Right lobe of liver (tissue), 6 donors: ENCODE data around the gene BANK1. TPM values are rescaled to one million over a fixed set of nuclear protein-coding genes. Genes with fewer than 3 reads are reported as not detected.

Experiments used
- ATAC-seq, 4 donors: fragments of 200-7000 bp; cut with Tn5 transposase; one replicate each; pipeline ENCODE4 v1.9.1; 2020; ENCODE audit warnings: mild to moderate bottlenecking in 4 of 4, moderate library complexity in 4 of 4
- DNase-seq, 3 donors: peaks; one replicate each; pipeline ENCODE4 v3.0.0-alpha.2; 2020
- H3K27ac ChIP-seq, 3 donors: fragments of 200-600 bp; one replicate each; pipeline ENCODE4 v1.8.0; 2022
- H3K27me3 ChIP-seq, 2 donors: fragments of 200-600 bp; one replicate each; pipeline ENCODE4 v1.8.0; 2022
- H3K36me3 ChIP-seq, 4 donors: fragments of 200-600 bp; sonication (generic) in 1 of 4; one replicate each; pipeline versions ENCODE4 v1.5.1 to v1.8.0; 2017 to 2022; ENCODE audit warnings: control low read depth in 1 of 4
- H3K4me1 ChIP-seq, 4 donors: fragments of 200-600 bp; sonication (generic) in 1 of 4; one replicate each; pipeline versions ENCODE4 v1.5.1 to v1.8.0; 2017 to 2022; ENCODE audit warnings: control low read depth in 1 of 4
- H3K4me3 ChIP-seq, 3 donors: fragments of 200-600 bp; one replicate each; pipeline ENCODE4 v1.8.0; 2022
- H3K9me3 ChIP-seq, 4 donors: fragments of 200-600 bp; sonication (generic) in 1 of 4; one replicate each; pipeline versions ENCODE4 v1.5.1 to v1.8.0; 2017 to 2022; ENCODE audit warnings: control low read depth in 1 of 4
- CTCF ChIP-seq, 4 donors: fragments of 200-600 bp in 3 of 4; fragments of 450-650 bp in 1 of 4; IDR thresholded peaks; one replicate each; pipeline versions ENCODE4 v1.5.1 to v1.8.0; 2016 to 2022; ENCODE audit warnings: antibody characterized with exemption in 4 of 4, mild to moderate bottlenecking in 2 of 4
- POLR2A ChIP-seq: fragments of 450-650 bp; IDR thresholded peaks from one replicate; pipeline ENCODE4 v1.6.1; 2017; ENCODE audit warnings: antibody characterized with exemption, mild to moderate bottlenecking
- WGBS: methylation state at CpG from one replicate; pipeline ENCODE4 v1.1.6; 2018; ENCODE audit warnings: low coverage, low lambda C conversion rate; ENCODE audit not compliant: insufficient coverage; ENCODE audit errors: missing lambda C conversion rate; 5-methylcytosine and 5-hydroxymethylcytosine counted together
- intact Hi-C, 2 donors: fragments of 100-400 bp; cut with DNase I; formaldehyde crosslinking; loops; one replicate each; pipeline versions ENCODE4 v1.11.2 to v1.14.1; 2022
- total RNA-seq, 6 experiments: library from RNA; depleted of rRNA in 2 of 6; stranded (reverse); fragments of >200 nt in 2 of 6; fragmentation: NEBNext Ultra II Directional in 3 of 6; extraction: Animal tissue kit (Norgen Biotek cat#: 25700) in 3 of 6; gene quantifications; one replicate each; pipeline versions ENCODE4 v1.1.0 to v1.2.4, GENCODE V29; 2016 to 2023
- donor health status: DM: no; HTN: yes; CAD: no.
- donor health status: DM: no; HTN: no; CAD: no.
- donor health status: DM: no; HTN: no; CAD: no.
- donor health status: DM: no; HTN: yes; CAD: no.
- donor health status: DM: no; HTN: yes; CAD: no.

BANK1 gene
- total RNA-seq, 6 experiments from 2014 or later: 0.06 to 0.84 (median 0.27) TPM; not detected in 2

DNA sequence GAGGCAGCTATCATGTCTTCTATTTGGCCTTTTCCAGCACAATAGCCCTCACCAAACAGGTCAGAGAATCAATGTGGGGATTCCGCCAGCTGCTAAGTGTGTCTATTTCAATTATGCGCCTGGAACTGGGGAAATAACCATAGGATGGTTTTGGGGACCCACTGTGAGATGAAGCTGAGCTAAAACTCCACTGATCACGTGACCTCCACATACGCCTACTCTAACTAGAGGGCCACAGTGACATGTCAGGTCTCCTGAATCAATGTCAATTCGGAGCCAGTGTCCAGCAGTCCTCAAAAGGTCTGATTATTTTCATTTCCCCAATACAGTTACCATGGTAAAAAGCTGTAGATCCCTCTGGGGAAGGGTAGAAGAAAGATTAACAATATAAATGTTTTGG is 10.2 kb upstream of the BANK1 start:
- no peak overlapping the region for H3K4me3 ChIP-seq
- no peaks in the 10 kb centered on the region for H3K27me3 ChIP-seq
- WGBS: 65% methylated on average over 4 of the region's 5 CpGs
- H3K27ac ChIP-seq: no peak overlapping the region
- H3K4me1 ChIP-seq: no peaks in the 10 kb centered on the region
- intact Hi-C loops: no loop called here
- H3K36me3 ChIP-seq: no peaks in the 10 kb centered on the region
- TF ChIP-seq CTCF (IDR thresholded peaks at IDR 0.05) (no peak), POLR2A (no peak)
- ATAC-seq (no peak), DNase-seq (no peak)
- no peaks in the 10 kb centered on the region for H3K9me3 ChIP-seq

DNA sequence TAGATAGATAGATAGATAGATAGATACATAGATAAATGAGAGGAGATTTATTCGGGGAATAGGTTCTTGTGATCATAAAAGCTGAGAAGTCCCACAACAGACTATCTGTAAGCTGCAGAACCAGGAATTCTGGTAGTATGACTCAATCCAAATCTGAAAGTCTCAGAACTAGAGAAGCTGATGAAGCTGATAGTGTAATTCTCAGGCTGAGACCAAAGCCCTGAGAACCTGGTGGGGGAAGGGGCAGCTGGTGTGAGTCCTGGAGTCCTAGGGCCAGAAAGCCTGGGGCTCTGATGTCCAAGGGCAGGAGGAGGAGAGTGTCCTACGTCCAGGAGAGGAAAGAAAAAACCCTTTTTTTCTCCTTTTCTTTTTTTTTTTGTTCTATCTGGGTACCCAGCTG is 8.0 kb upstream of the BANK1 start:
- Histone ChIP-seq H3K4me1 (no peaks in the 10 kb centered on the region), H3K36me3 (no peaks in the 10 kb centered on the region), H3K4me3 (no peak overlapping the region), H3K9me3 (no peaks in the 10 kb centered on the region), H3K27ac (no peak overlapping the region), H3K27me3 (no peaks in the 10 kb centered on the region)
- ATAC-seq (no peak), DNase-seq (no peak)
- intact Hi-C loops: no loop called here
- TF ChIP-seq CTCF (IDR thresholded peaks at IDR 0.05) (no peak), POLR2A (no peak)
- 42% methylated on average over 2 of the region's 2 CpGs for WGBS

- DNase-seq (no peak), ATAC-seq (no peak)
- H3K36me3 ChIP-seq: no peaks in the 10 kb centered on the region
- H3K4me1 ChIP-seq: no peaks in the 10 kb centered on the region
- intact Hi-C loops: no loop called here
- no peaks in the 10 kb centered on the region for H3K27me3 ChIP-seq
- no peak overlapping the region for H3K4me3 ChIP-seq
- TF ChIP-seq POLR2A (no peak), CTCF (IDR thresholded peaks at IDR 0.05) (no peak)
- 50% methylated on average over 1 of the region's 1 CpG for WGBS
- H3K9me3 ChIP-seq: no peaks in the 10 kb centered on the region
- no peak overlapping the region for H3K27ac ChIP-seq
Observed at GRCh38 chr4:101784957-101785356, 5.6 kb upstream of the BANK1 start.

DNA sequence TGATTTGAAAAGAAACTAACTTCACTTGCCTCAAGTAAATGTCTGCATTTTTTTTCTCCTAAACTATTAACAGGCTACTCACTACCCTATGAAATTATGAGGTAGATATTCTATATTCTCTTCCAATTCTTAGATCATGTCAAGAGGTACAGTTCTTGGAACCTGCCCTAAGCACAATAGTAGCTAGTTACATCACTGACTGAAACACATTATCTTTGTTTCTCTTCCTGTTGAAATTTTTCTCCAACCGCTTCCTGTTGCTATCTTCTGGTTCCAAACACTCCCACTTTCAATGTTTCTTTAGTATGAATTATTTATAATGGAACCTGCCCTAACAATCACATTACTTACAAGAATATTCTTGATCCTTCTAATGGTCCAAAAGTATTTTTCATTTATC is 5.0 kb upstream of the BANK1 start:
- ATAC-seq (no peak), DNase-seq (no peak)
- 46% methylated on average over 1 of the region's 1 CpG for WGBS
- Histone ChIP-seq H3K27me3 (no peaks in the 10 kb centered on the region), H3K36me3 (no peaks in the 10 kb centered on the region), H3K4me3 (no peak overlapping the region), H3K4me1 (no peaks in the 10 kb centered on the region), H3K9me3 (no peaks in the 10 kb centered on the region), H3K27ac (no peak overlapping the region)
- TF ChIP-seq POLR2A (no peak), CTCF (IDR thresholded peaks at IDR 0.05) (no peak)
- intact Hi-C loops: no loop called here

GRCh38 chr4:101787701-101788316 is 2.7 kb upstream of the BANK1 start:
- DNase-seq (no peak), ATAC-seq (no peak)

More at GRCh38 chr4:101787701-101788316, 2.7 kb upstream of the BANK1 start:
- Histone ChIP-seq H3K4me3 (no peak overlapping the region), H3K27me3 (no peaks in the 10 kb centered on the region), H3K36me3 (no peaks in the 10 kb centered on the region), H3K4me1 (peaks cover 0 to 7% (median 0%) of the 10 kb centered on the region in 4 donors), H3K27ac (no peak overlapping the region), H3K9me3 (no peaks in the 10 kb centered on the region)
- intact Hi-C loops: no loop called here
- 60% methylated on average over 4 of the region's 4 CpGs for WGBS
- TF ChIP-seq CTCF (IDR thresholded peaks at IDR 0.05) (no peak), POLR2A (no peak)
